ENCODE data around the gene RGS6.

DNA sequence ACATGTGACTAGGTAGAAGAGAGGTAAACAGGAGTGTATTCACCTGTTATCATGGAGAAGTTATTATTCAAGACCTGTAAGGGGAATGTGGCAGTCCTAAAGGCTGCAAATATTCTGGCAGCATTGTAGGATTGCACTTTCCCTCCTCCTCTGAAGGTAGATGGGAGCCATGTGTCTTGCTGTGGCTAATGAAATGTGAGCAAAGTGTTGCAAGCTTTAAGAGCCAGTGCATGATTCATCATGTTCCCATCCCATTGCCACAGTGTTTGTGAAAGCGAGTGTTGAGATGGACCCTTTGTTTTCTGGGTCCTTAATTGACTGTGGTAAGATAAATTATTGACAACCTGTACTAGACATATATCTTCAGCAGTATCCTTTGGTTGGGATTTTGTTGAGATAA, 128.7 kb downstream of the RGS6 start:
- TF ChIP-seq POLR2A (IDR thresholded peaks at IDR 0.05; ENCODE audit: low read length) (no peak), GATA1 (IDR thresholded peaks at IDR 0.05; ENCODE audit: low read depth, low read length) (no peak)
